ENCODE results near the gene ERBB4.

Gene ERBB4

DNA sequence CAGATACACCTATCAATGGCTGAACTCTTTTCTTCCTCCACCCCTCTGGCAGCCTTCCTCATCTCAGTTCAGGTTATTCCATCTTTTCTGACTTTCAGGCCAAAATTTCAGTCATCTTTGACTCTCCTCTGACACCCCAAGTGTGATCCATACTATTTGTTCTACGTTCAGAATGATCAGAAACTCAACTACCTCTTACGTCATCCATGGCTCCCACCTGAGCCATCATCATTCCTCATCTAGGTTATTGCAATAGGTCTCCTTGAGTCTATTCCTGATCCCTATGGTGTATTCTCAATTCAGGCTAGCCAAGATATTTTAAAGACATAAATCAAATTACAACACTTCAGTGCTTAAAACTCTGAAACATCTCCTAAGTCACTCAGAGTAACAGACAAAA, 589.7 kb downstream of the ERBB4 start:
- no peak for DNase-seq (ENCODE audit: extremely low read depth in 1 of 2, low read depth in 1 of 2)

DNA sequence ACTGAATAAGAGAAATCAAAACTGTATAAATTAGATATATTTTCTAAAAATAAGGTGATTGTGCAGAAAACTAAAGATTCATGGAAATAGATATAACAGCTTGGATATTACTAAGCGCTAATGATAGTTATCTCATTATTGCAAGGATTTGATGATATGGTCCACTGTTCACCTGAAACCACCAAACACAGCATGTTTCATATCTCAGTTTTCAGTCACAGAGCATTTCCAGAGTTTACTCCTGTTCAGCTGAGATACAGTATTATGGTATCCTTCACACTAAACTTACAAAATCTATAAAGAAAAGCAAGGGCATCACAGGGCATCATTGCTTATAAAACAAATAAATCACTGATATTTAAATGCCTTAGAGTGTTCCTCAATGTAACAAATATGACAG, 591.6 kb downstream of the ERBB4 start:
- DNase-seq (ENCODE audit: extremely low read depth in 1 of 2, low read depth in 1 of 2) = no peak

DNA sequence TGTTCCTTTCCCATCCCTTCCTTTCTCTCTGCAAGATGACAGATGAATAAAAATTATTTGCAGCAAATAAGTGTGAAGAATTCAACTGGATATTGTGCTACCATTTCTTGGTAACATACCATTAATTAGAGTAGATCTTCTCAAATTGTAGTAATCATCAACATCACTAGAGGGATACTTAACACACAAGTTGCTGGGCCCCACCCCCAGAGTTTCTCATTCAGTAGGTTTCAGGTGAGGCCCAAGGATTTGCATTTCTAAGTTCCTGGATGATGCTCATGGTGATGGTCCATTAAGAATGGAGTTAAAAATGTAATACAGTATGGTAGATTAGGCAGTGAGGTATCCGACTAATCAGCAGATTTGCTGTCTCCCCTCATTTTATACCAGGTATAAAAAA, 594.0 kb downstream of the ERBB4 start:
- no peak for DNase-seq (ENCODE audit: extremely low read depth in 1 of 2, low read depth in 1 of 2)

DNA sequence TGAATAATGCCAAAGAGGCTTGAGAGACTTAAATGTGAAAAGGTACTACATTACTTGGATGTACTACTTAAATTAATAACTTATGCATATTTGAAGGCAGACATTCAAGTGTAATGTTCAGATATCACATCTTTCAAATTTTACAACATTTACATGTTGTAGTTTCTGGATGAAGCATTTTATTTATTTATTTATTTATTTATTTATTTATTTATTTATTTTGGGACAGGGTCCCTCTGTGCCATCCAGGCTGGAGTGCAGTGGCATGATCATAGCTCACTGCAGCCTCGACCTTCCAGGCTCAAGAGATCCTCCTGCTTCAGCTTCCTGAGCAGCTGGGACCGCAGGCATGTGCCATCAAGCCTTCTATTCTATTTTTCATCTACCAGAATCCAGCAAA, 596.4 kb downstream of the ERBB4 start:
- no peak for DNase-seq (ENCODE audit: extremely low read depth in 1 of 2, low read depth in 1 of 2)

DNA sequence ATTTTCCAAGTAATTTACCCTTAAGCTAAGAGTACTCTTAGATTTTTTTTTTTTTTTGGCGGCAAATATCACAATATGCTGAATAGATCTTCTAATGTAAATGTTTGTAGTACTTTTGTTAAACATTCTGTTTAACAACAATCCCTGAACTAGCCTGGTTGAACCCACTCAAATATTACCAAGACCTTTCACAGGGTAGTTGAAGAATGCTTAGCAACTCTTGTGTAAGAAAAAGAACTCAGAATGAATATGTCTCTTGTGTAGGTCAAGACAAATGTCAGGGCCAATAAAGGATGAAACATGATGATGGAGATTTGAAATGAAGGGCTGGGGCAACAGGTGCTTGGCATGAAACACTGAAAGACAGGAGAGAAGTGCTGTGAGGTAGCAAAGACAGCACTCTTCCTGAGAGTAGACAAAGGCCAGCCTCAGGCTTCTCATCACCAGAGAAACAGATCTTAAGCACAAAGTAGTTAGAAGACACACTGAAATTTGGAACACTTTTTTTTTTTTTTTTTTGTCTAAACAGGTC, 597.3 kb downstream of the ERBB4 start:
- DNase-seq (ENCODE audit: extremely low read depth in 1 of 2, low read depth in 1 of 2) = no peak

DNA sequence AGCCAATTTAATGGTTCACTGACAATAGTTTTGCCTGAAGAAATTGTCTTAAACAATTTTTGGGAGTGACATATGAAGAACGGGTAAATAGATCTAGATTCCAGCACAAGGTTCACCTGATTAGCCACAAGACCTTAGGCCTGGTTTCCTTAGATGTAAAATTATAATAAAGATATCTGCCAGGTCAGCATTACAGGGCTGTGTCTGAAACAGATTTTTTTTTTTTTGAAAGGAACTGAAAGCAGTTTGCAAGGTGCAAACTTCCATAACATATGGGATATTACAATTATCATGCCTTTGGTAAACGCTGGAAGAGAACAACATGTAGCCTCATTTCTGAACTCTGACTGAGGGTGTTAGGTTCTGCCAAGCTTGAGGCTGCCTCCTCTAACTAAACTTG, 599.4 kb downstream of the ERBB4 start:
- DNase-seq (ENCODE audit: extremely low read depth in 1 of 2, low read depth in 1 of 2) = no peak

DNA sequence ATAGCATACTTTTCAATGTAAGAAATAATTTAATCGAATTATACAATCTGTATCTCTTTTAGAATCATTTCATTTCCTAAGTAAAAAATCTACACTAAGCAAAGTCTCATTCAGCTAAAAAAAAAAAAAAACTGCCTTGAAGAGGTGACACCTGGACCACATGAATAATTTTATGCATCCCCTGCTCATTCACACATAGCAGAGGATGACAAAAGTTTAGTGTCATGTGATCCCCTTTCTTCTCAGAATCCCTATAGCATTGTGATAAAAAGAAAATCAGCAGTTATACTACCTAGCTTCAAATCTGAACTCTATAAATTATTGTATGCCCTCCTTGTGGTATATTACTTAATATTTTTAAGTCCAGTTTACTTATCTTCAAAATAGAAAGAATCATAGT, 603.8 kb downstream of the ERBB4 start:
- no peak for DNase-seq (ENCODE audit: extremely low read depth in 1 of 2, low read depth in 1 of 2)

DNA sequence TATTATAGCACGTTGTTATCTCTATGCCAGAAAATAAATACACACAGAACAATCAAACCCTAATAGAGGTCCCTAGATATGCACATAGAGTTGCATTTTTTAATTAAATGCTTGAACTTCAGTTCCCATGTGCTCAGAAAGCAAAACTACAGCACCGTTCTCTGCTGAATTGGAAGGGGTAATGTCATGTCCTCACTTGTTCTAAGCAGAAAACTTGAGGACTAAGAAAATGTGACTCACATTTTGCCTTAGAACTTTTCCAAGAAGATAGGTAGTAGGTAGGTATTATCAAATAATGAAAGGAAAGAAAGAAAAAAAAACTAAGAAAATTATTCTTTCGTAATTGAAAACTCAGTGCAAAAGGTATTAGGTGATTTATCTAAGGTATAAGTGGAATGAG, 607.3 kb downstream of the ERBB4 start:
- no peak for DNase-seq (ENCODE audit: extremely low read depth in 1 of 2, low read depth in 1 of 2)

DNA sequence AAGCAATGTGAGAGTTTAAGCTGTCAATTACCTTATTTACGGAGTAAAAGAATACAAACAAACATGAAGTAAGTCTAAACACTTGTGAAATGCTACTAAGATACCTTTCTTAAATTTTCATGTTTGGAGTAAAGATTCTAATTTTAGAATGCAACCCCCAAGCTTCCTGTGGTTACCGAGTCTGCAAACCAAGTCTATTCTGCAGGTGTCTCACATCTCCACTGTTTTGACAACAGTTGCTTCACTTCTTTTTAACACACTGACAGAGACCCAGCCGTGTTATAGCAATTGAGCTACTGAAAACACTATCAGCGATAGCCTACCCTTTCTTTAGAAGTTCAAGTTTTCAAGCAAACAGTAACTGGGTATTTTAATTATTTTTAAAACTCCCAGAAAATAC, 608.3 kb downstream of the ERBB4 start:
- DNase-seq (ENCODE audit: extremely low read depth in 1 of 2, low read depth in 1 of 2) = no peak

DNA sequence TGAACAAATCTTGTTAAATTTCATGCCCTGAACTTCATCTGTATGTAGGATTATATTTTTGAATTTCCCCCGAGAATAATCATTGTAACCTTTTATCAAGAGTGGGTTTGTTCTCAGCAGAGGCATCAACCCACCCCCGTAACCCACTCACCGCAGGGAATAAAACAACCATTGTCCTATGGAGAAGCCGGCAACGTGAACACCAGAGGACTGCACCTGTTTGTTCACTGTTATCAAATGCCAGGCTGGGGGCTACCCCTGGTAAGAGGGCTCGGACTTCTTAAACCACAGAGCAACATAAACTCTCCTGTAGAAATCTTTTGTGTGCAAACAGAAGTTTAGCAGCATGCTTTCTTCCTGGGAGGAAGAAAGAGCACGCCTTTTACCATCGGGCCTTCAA, 610.4 kb downstream of the ERBB4 start:
- no peak for DNase-seq (ENCODE audit: extremely low read depth in 1 of 2, low read depth in 1 of 2)

DNA sequence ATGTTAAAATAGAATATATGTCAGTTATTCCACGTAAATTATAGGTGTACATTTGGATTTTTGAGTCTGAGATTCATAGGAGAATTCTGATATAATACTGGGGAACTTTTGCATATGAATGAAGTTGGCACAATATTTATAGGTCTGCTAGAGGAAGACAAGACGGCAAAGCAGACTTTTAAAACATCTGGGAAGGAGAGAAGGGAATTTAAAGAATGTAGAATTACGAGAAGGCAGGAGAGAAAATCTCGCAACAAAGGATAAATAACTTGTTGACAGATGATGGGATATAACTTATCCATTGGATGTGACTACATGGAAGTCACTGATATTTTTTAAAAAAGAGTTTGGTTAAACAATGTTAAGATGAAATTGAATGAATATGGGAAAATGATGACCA, 615.6 kb downstream of the ERBB4 start:
- no peak for DNase-seq (ENCODE audit: extremely low read depth in 1 of 2, low read depth in 1 of 2)

DNA sequence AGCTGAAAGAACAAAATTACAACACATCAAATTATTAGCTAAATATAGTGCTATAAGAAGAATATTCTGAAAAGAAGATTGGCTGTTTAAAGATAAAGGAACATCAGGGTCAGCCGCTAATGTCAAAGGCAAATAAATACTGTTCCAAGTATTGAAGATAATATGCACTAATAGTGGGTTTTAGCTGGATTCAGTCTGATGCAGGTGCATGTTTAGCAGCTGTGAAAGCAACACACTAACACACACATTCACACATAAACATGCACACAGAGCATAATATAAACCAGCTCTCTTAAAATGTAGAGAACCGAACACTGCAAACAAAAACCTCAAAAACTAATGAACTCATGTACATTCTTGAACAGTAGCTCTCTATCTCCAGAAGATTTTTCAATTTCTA, 634.6 kb downstream of the ERBB4 start:
- no peak for DNase-seq (ENCODE audit: extremely low read depth in 1 of 2, low read depth in 1 of 2)

DNA sequence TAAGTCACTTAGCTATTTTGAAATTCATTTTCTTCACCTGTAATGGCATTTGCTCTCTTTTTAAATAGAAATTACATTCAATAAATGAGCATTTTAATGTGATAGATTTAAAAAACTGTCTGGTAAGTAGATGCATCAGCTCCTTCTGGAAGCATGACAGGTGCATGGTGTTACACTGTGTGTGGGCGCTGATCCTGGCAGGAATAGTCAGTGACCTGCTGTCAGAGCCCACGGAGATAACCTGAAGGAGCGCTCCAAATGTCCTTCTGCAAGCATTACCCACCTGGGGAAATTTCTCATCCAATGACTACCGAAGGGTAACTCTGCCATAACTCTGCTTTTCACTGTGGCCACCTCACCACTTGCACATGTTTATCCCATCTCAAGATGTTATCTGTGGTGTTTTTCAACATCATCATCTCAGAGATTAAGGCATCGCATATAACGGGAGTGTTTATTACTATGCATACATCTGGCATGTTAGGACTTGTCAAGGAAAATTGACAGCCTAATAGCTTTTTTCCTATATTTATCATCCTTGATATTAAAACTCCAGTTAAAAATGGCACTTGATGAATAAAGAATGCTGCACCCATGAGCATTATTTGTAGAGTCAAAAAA, 637.3 kb downstream of the ERBB4 start:
- DNase-seq (ENCODE audit: extremely low read depth in 1 of 2, low read depth in 1 of 2) = no peak

DNA sequence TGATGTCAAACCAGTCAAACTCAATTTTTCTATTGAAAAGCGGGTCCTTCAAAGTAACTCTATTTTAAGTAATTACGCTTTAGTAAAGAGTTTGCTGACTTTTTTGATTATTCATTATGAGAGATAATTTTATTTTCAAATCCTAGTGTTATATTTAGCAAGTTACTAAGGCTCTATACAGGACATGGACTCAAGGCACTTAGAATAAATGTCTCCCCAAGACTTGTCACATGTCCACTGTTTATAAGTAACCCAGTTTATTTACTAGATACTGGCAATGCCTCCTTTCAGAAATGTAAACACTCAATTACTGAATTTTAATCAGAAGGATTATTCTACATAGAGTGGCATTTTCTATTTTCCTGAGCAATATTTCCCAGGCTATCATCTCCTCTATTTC, 638.1 kb downstream of the ERBB4 start:
- no peak for DNase-seq (ENCODE audit: extremely low read depth in 1 of 2, low read depth in 1 of 2)

DNA sequence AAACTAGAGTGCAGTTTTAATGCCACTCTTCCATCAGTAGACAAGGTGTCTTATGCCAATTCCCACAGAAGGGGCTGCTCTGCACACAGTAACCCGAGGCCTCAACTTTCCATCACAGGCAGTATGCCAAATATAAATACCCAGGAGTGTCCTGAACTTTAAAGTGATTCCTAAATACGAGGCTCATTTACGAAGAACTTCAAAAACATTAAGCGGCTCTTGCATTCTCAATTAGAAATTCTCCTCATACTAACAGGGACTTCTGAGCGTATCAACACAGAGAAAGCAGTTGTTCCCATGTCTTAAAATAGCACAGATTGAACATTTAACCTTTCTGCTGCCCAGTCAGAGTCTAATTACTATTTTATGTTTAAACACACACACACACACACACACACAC, 638.6 kb downstream of the ERBB4 start:
- no peak for DNase-seq (ENCODE audit: extremely low read depth in 1 of 2, low read depth in 1 of 2)

DNA sequence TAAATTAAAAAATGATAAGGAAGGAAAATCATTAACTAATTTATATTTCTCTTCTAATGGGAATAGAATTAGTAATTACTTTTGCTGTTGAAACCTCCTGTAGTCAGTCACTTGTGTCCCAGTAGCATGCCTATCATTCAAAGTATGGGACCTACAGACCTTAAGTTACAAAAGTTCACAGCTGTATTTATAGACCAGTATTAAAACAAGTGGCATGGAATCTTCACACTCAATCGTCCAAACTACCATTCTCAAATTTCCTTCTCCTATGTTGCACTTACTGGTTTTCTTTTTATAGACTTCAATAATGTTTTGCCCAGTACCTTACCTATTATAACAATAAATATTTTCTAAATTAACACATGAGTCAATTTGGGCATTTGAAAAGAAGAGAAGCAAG, 639.9 kb downstream of the ERBB4 start:
- DNase-seq (ENCODE audit: extremely low read depth in 1 of 2, low read depth in 1 of 2) = no peak

DNA sequence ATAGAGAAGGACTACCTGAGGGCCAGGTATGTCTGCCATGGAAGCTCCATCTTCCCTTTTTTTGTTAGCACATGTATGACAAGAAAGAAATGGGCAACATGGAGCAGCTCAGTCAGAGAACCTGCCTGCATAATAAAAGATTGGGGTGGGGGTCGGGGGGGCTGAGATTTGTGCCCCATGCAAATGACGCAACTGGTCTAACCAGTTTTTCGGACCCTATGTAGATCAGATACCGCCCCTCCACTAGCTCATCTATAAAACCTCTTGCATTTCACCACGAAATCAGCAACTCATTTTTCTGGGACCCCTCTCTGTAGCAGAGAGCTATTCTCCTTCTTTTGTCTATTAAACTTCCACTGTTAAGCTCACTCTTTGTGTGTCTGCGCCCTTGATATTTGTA, 657.2 kb downstream of the ERBB4 start:
- DNase-seq (ENCODE audit: extremely low read depth in 1 of 2, low read depth in 1 of 2) = no peak

DNA sequence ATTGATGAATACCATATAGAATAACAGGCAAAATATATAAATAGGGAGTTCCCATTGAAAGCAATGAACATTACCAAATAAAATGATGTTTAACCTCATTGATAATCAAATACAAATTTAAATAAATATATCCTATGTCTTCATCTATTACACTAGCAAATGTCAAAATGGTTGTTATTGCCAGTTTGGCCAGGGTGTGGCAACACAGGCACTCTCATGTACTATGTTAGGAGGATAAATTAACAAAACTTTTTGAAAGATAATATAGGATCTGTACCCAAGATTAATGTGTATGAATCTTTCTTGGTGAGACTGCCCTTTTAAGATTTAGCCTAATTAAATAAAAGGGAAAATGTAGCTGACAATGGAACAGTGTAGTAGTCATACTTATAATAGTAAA, 659.3 kb downstream of the ERBB4 start:
- DNase-seq (ENCODE audit: extremely low read depth in 1 of 2, low read depth in 1 of 2) = no peak

DNA sequence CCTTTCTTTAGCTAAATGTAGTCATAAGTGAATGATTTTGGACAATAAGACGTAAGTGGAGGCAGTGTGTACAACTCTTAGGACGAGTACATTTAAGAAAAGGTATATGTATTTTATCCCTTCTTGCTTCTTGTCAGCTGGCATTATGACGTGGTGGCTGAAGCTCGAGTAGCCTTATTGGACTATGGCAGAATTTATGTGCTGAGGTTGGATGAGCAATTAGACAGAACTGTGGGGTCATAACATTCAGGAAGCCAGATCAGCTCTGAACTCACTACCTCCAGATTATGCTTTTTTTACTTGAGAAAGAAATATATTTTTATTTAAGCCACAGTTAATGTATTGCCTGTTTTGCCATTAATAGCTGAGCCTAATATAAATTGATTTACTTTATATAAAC, 661.5 kb downstream of the ERBB4 start:
- DNase-seq (ENCODE audit: extremely low read depth in 1 of 2, low read depth in 1 of 2) = no peak

DNA sequence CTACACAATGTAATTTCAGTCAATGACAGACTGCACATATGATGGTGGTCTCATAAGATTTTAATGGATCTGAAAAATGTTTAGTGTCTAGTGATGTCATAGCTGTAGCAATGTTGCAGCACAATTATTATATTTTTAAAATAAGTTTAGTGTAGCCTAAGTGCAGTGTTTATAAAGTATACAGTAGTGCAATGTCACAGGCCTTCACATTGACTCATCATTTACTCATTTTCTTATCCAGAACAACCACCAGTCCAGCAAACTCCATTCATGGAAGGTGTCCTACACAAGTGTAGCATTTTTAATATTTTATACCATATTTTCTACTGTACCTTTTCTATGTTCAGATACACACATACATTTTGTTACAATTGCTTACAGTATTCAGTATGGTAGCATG, 663.1 kb downstream of the ERBB4 start:
- DNase-seq (ENCODE audit: extremely low read depth in 1 of 2, low read depth in 1 of 2) = no peak

DNA sequence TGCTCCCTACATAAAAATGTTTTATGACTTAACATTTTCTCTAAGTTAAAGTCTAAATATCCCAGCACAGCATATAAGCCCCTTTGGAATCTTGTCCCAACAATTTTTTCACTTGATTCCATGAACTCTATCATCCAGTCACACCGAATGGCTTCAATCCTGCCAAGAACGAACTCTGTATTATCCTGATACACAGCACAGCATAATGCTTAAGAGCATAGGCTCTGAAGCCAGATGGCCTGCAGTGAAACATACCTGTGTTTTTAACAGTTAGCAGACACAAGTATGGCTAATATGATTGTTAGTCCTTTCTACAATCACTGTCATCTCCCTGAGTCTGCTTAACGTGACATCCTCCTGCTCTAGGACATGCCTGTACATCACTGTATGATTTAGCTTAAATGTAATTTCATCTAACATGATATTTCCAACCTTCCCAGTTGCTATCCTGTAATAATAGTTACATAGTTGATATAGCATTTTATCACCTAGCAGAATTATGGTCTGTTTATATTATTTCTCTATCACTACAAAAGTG, 669.5 kb downstream of the ERBB4 start:
- no peak for DNase-seq (ENCODE audit: extremely low read depth in 1 of 2, low read depth in 1 of 2)

DNA sequence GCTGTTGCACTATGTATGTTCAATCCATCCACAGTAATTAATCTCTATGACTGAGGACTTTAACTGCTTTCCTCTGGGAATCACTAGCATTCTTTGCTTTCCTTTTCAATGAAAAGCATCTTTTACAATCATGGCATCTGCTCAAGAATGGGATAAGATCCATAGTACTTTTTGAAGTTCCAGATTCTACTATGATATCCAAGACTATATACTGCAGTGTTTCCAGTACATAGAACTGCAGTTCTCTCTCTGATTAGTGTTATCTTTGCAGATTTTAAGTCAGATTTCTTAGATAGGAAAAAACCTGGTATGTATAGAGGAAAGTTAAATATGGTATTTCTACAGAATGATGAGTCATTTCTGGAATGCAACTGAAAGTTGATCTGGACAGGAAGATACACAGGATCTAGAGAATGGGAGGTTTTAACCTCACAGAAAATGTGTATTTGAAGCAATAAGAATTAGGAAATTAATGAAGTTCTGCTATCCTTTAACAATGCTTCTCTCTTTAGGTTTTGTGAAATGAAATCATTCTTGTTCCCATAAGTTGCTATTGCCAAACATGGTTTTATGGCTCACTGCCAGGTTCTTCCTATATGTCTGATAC, 670.7 kb downstream of the ERBB4 start:
- no peak for DNase-seq (ENCODE audit: extremely low read depth in 1 of 2, low read depth in 1 of 2)

DNA sequence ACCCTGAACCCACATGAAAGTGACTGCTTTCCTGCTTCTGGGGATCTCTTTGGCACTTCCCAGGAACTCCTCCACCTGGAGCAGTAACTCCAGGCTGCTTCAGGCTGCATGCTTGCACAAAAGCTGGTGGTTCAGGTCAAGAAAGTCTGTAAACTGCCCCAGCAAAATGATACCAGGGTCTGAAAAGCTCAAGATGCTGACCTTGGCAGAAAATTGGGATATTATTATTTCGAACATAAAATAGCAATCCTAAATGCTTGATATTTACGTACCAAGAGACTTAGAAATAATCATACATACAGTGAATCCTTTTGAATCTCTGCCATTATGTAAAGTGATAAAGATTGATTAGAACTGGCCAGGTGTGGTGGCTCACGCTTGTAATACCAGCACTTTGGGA, 674.3 kb downstream of the ERBB4 start:
- DNase-seq (ENCODE audit: extremely low read depth in 1 of 2, low read depth in 1 of 2) = no peak
